Measurements from ENCODE around the gene LPAR2. TPM values are rescaled to one million over a fixed set of nuclear protein-coding genes. Genes with fewer than 3 reads are reported as not detected.
"Not testable (repeated sequence)": the region's sequence is repeated elsewhere in the genome, so short reads cannot be mapped to it uniquely, and the experiment has no call there.

The LPAR2 gene
- total RNA-seq, 1 donor from 2014 or later: 0.33 TPM

GRCh38 chr19:19631346-19631745 lies 3.3 kb upstream of the LPAR2 start:
- DNase-seq (ENCODE audit: low read depth, low spot score): no peak

GRCh38 chr19:19630426-19630825 lies 2.4 kb upstream of the LPAR2 start:
- DNase-seq (ENCODE audit: low read depth, low spot score): no peak

- no peak for DNase-seq (ENCODE audit: low read depth, low spot score)
Observed at GRCh38 chr19:19630062-19630414, 2.0 kb upstream of the LPAR2 start.

- DNase-seq (ENCODE audit: low read depth, low spot score): no peak
Observed at GRCh38 chr19:19628501-19629134, 598 bp upstream of the LPAR2 start.

GRCh38 chr19:19626516-19627472 lies 1.2 kb downstream of the LPAR2 start:
- no peak for DNase-seq (ENCODE audit: low read depth, low spot score)

GRCh38 chr19:19624032-19624570 lies 3.9 kb downstream of the LPAR2 start:
- DNase-seq (ENCODE audit: low read depth, low spot score): no peak

GRCh38 chr19:19623383-19623782 lies 4.6 kb downstream of the LPAR2 start:
- no peak for DNase-seq (ENCODE audit: low read depth, low spot score)

GRCh38 chr19:19619849-19620210 lies 8.2 kb downstream of the LPAR2 start:
- no peak for DNase-seq (ENCODE audit: low read depth, low spot score)

GRCh38 chr19:19619181-19619848 lies 8.7 kb downstream of the LPAR2 start:
- no peak for DNase-seq (ENCODE audit: low read depth, low spot score)

- no peak for DNase-seq (ENCODE audit: low read depth, low spot score)
Observed at GRCh38 chr19:19618219-19619051, 9.6 kb downstream of the LPAR2 start, which contains the start of gene PBX4. PBX4 (minus strand) TSS chr19:19618687; CDS start chr19:19618629, 58 bp downstream.

- no peak for DNase-seq (ENCODE audit: low read depth, low spot score)
Observed at GRCh38 chr19:19615086-19615485, 12.9 kb downstream of the LPAR2 start.

- DNase-seq (ENCODE audit: low read depth, low spot score): no peak
Observed at GRCh38 chr19:19613506-19613905, 14.5 kb downstream of the LPAR2 start.

- DNase-seq (ENCODE audit: low read depth, low spot score): no peak
Observed at GRCh38 chr19:19610376-19611202, 17.4 kb downstream of the LPAR2 start.

- not testable (repeated sequence) for DNase-seq (ENCODE audit: low read depth, low spot score)
Observed at GRCh38 chr19:19606686-19607085, 21.3 kb downstream of the LPAR2 start.

GRCh38 chr19:19606021-19606420 lies 22.0 kb downstream of the LPAR2 start:
- no peak for DNase-seq (ENCODE audit: low read depth, low spot score)

GRCh38 chr19:19602713-19603324 lies 25.2 kb downstream of the LPAR2 start:
- no peak for DNase-seq (ENCODE audit: low read depth, low spot score)

GRCh38 chr19:19602136-19602712 lies 25.8 kb downstream of the LPAR2 start:
- no peak for DNase-seq (ENCODE audit: low read depth, low spot score)

- no peak for DNase-seq (ENCODE audit: low read depth, low spot score)
Observed at GRCh38 chr19:19600793-19601330, 27.2 kb downstream of the LPAR2 start.
